ENCODE results near the gene AP1S3. TPM values are rescaled to one million over a fixed set of nuclear protein-coding genes. Genes with fewer than 3 reads are reported as not detected.

AP1S3 gene
- total RNA-seq, 1 donor from 2014 or later, result 5.1 TPM

DNA sequence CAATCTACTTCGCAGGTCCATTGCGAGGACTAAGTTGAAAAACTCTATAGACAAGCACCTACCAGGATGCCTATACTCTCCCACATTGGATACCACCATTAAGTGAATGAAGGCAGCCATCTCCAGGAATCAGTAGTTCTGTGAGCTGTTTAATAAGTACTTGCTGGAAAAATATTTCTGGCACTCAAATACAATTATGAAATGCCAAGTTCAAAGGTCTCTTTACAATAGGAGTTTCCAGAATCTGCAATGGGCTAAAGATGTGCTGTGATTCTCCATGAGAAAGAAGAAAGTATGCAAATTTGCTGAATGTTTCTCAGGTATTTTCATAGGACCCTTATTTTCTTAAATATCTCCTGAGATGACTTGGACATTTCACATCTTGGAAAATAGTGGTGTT, 103.0 kb downstream of the AP1S3 start:
- TF ChIP-seq EZH2 (IDR thresholded peaks at IDR 0.05), result no peak
- no peak for TF ChIP-seq EZH2phosphoT487 (IDR thresholded peaks at IDR 0.05)
- TF ChIP-seq, protein P1, sequence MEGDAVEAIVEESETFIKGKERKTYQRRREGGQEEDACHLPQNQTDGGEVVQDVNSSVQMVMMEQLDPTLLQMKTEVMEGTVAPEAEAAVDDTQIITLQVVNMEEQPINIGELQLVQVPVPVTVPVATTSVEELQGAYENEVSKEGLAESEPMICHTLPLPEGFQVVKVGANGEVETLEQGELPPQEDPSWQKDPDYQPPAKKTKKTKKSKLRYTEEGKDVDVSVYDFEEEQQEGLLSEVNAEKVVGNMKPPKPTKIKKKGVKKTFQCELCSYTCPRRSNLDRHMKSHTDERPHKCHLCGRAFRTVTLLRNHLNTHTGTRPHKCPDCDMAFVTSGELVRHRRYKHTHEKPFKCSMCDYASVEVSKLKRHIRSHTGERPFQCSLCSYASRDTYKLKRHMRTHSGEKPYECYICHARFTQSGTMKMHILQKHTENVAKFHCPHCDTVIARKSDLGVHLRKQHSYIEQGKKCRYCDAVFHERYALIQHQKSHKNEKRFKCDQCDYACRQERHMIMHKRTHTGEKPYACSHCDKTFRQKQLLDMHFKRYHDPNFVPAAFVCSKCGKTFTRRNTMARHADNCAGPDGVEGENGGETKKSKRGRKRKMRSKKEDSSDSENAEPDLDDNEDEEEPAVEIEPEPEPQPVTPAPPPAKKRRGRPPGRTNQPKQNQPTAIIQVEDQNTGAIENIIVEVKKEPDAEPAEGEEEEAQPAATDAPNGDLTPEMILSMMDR (IDR thresholded peaks at IDR 0.05), result no peak
- H3K79me2 ChIP-seq (ENCODE audit: low read depth), result no peaks in the 10 kb centered on the region
- peaks cover 10% of the 10 kb centered on the region for H3K9me3 Mint-ChIP-seq

DNA sequence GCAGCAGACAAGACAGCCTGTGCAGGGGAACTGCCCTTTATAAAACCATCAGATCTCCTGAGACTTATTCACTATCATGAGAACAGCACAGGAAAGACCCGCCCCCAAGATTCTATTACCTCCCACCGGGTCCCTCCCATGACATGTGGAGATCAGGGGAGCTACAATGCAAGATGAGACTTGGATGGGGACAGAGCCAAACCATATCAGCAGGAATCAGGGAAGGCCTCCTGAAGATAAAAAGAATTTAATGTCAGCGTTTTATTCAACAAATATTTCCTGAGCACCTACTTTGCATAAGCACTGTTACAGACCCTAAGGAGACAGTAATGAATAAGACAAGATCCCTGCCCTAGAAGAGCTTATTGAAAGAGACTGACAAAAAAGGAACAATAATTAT, 105.0 kb downstream of the AP1S3 start:
- H2AFZ ChIP-seq (replicated peaks), result no peak overlapping the region
- H3K79me2 ChIP-seq (ENCODE audit: low read depth), result no peaks in the 10 kb centered on the region
- peaks cover under 1% of the 10 kb centered on the region for H3F3A ChIP-seq (ENCODE audit: low read depth)
- peaks cover 3% of the 10 kb centered on the region for H3K36me3 Mint-ChIP-seq
- peaks cover 12% of the 10 kb centered on the region for H3K4me1 Mint-ChIP-seq
- no peak overlapping the region for H3K27ac Mint-ChIP-seq
- DNase-seq (ENCODE audit: low spot score), result no peak
- peaks cover 2% of the 10 kb centered on the region for H3K27me3 Mint-ChIP-seq (ENCODE audit: insufficient read depth, low read depth)
- TF ChIP-seq, protein P1 (IDR thresholded peaks at IDR 0.05), result no peak
- TF ChIP-seq EZH2phosphoT487 (IDR thresholded peaks at IDR 0.05) (no peak), EZH2 (IDR thresholded peaks at IDR 0.05) (no peak)
- H4K20me1 ChIP-seq (ENCODE audit: low read depth), result no peaks in the 10 kb centered on the region
- no peak overlapping the region for H3K4me2 ChIP-seq
- H3K4me3 ChIP-seq, result no peak overlapping the region
- no peak overlapping the region for H3K9ac ChIP-seq
- no peaks in the 10 kb centered on the region for H3K36me3 ChIP-seq
- H3K4me1 ChIP-seq, result no peaks in the 10 kb centered on the region
- no peaks in the 10 kb centered on the region for H3K27me3 ChIP-seq
- H3K4me3 Mint-ChIP-seq, result no peak overlapping the region
- H3K27ac ChIP-seq, result no peak overlapping the region
- no peaks in the 10 kb centered on the region for H3K9me3 ChIP-seq (ENCODE audit: low read depth)
- H3K9me3 Mint-ChIP-seq, result peaks cover 7% of the 10 kb centered on the region

More for the DNA sequence above, 103.0 kb downstream of the AP1S3 start:
- Histone ChIP-seq H3K9ac (no peak overlapping the region), H3K36me3 (no peaks in the 10 kb centered on the region), H3K4me2 (no peak overlapping the region), H3K27me3 (no peaks in the 10 kb centered on the region), H3K4me3 (no peak overlapping the region), H3K4me1 (no peaks in the 10 kb centered on the region), H3K9me3 (ENCODE audit: low read depth) (no peaks in the 10 kb centered on the region), H3K27ac (no peak overlapping the region), H4K20me1 (ENCODE audit: low read depth) (no peaks in the 10 kb centered on the region), H3F3A (ENCODE audit: low read depth) (no peaks in the 10 kb centered on the region), H2AFZ (replicated peaks) (no peak overlapping the region)
- no peaks in the 10 kb centered on the region for H3K4me1 Mint-ChIP-seq
- peaks cover 3% of the 10 kb centered on the region for H3K27me3 Mint-ChIP-seq (ENCODE audit: insufficient read depth, low read depth)
- no peak overlapping the region for H3K27ac Mint-ChIP-seq
- no peak overlapping the region for H3K4me3 Mint-ChIP-seq
- DNase-seq (ENCODE audit: low spot score), result no peak
- H3K36me3 Mint-ChIP-seq, result peaks cover 3% of the 10 kb centered on the region

DNA sequence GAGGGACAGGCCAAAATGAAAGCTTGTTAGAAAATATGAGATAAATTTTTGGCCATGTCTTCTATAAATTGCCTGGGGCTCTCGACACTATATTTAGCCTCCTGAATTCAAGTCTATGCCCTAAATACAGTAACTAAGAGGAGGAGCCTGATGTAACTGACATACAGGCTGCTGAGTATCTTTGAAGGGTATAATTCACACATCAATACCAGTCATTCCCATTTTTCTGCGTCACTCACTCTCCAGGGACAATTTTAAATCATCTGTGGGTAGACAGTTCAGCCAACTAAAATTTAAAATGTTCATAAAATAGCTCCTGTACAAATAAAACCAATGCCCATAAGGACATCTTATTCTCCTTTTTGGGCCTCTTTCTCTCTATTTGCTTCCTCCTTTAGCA, 105.9 kb downstream of the AP1S3 start:
- H3K27ac ChIP-seq, result no peak overlapping the region
- no peak overlapping the region for H2AFZ ChIP-seq (replicated peaks)
- TF ChIP-seq EZH2 (IDR thresholded peaks at IDR 0.05) (no peak), EZH2phosphoT487 (IDR thresholded peaks at IDR 0.05) (no peak)
- TF ChIP-seq, protein P1 (IDR thresholded peaks at IDR 0.05), result no peak
- Mint-ChIP-seq H3K36me3 (peaks cover 3% of the 10 kb centered on the region), H3K27ac (no peak overlapping the region), H3K4me3 (no peak overlapping the region), H3K4me1 (peaks cover 21% of the 10 kb centered on the region), H3K27me3 (ENCODE audit: insufficient read depth, low read depth) (peaks cover 2% of the 10 kb centered on the region), H3K9me3 (peaks cover 7% of the 10 kb centered on the region)
- H3K36me3 ChIP-seq, result no peaks in the 10 kb centered on the region
- H3K9ac ChIP-seq, result no peak overlapping the region
- no peaks in the 10 kb centered on the region for H3K27me3 ChIP-seq
- no peaks in the 10 kb centered on the region for H4K20me1 ChIP-seq (ENCODE audit: low read depth)
- no peak for DNase-seq (ENCODE audit: low spot score)
- H3K4me2 ChIP-seq, result no peak overlapping the region
- H3K9me3 ChIP-seq (ENCODE audit: low read depth), result no peaks in the 10 kb centered on the region
- peaks cover 7% of the 10 kb centered on the region for H3F3A ChIP-seq (ENCODE audit: low read depth)
- peaks cover 5% of the 10 kb centered on the region for H3K4me1 ChIP-seq
- no peaks in the 10 kb centered on the region for H3K79me2 ChIP-seq (ENCODE audit: low read depth)
- H3K4me3 ChIP-seq, result no peak overlapping the region
